Fibroblast of pulmonary artery (primary cell): ENCODE results near the gene TMEM106B.
A peak's percentile ranks its signal among the peaks of the same experiment; 100 is the strongest.
"Not testable (repeated sequence)": the region's sequence is repeated elsewhere in the genome, so short reads cannot be mapped to it uniquely, and the experiment has no call there.

Source experiments
- DNase-seq: peaks from one replicate; pipeline ENCODE4 v3.0.0-alpha.2; 2010; ENCODE audit warnings: low read depth
- H3K4me3 ChIP-seq: replicated peaks from 2 replicates; pipeline ENCODE4 v1.5.1; 2011; ENCODE audit warnings: low read depth, mild to moderate bottlenecking, control low read depth, low read length, moderate library complexity
- TF ChIP-seq, protein P1 (sequence below): IDR thresholded peaks from 2 replicates; pipeline ENCODE4 v1.5.1; 2011; ENCODE audit warnings: mild to moderate bottlenecking, control low read depth, low read length, inconsistent platforms; ENCODE audit errors: missing control alignments

Gene TMEM106B

DNA sequence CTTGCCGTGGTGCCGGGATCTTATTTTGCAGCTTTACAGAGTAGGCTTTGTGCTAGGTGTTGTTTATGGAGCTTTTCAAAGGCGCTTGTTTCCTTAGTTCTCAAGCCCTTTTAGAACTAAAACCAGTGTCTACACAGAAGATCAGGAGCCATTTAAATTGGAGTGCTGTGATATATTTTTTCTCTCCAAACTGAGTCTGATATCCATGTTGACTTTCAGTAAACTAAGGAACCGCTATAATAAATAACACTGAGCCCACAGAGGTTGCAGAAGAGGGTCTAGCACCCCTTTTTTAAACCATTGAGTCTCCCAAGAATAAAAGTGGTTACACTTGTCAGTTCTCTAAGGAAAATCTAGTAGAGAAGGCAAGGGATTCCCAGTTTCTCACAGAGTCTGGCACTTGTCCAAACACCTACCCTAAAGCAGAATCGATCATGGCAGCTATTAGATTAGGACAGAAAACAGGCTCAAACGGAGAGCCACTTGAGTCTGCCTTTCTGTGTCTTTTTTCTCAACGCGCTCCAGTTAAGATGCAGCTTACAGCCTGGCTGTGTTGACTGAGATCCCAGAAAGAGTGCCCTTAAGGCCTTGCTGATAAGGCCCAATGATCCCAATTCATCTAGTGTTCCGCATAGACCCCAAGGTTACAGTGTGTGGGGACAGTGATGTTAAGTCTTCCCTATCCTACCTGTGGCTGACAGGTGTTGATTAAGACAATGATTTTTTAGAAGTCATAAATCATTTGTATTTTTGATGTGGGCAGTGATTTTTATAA is 804 bp downstream of the TMEM106B start:
- H3K4me3 ChIP-seq = peak overlapping the region; percentile 72
- peak; percentile 10 for DNase-seq
- TF ChIP-seq, protein P1, sequence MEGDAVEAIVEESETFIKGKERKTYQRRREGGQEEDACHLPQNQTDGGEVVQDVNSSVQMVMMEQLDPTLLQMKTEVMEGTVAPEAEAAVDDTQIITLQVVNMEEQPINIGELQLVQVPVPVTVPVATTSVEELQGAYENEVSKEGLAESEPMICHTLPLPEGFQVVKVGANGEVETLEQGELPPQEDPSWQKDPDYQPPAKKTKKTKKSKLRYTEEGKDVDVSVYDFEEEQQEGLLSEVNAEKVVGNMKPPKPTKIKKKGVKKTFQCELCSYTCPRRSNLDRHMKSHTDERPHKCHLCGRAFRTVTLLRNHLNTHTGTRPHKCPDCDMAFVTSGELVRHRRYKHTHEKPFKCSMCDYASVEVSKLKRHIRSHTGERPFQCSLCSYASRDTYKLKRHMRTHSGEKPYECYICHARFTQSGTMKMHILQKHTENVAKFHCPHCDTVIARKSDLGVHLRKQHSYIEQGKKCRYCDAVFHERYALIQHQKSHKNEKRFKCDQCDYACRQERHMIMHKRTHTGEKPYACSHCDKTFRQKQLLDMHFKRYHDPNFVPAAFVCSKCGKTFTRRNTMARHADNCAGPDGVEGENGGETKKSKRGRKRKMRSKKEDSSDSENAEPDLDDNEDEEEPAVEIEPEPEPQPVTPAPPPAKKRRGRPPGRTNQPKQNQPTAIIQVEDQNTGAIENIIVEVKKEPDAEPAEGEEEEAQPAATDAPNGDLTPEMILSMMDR = no peak

DNA sequence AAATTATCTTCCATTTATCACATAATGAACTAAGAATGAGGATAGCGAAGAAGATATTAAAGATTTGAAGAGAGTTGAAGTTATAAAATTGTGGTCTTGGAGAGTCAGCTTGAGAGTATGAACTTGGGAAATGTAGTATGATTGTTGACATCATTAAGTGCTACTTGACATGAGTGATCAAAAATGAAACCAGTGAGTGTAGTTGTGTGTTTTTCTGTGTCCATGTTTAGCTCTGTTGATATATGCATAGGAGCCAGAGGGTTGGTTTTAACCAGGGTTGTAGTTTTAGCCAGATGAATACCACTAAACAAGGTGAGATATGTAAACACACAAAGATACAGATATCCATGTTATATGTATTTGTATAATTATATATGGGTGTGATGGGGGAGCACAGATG is 6.2 kb downstream of the TMEM106B start:
- no peak overlapping the region for H3K4me3 ChIP-seq
- no peak for DNase-seq
- TF ChIP-seq, protein P1 = no peak

DNA sequence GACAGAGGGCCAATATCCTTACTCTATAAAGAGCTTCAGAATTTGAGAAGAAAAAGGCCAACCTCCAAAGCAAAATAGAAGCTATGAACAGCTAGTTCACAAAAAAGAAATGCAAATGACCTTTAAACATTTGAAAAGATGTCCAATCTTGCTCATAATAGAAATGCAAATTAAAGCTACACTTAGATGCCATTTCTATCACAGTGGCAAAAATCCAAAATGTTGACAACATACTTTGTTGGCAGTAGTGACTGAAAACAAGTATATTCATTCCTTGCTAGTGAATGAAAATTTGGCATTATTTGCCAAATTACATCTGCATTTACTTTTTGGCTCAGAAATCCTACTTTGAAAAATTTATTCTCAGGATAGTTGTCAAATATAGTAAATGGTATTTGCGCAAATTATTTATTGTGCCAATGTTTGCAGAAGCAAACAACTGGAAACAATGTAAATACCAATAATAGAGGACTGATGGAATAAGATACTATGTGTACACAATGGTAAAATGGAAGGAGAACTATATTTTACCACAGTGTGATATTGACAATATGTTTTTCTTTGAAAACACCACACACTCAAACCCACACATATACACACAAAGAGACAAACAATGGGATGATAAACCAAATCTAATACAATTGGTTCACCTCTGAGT is 9.4 kb downstream of the TMEM106B start:
- no peak overlapping the region for H3K4me3 ChIP-seq
- TF ChIP-seq, protein P1 = no peak
- no peak for DNase-seq

DNA sequence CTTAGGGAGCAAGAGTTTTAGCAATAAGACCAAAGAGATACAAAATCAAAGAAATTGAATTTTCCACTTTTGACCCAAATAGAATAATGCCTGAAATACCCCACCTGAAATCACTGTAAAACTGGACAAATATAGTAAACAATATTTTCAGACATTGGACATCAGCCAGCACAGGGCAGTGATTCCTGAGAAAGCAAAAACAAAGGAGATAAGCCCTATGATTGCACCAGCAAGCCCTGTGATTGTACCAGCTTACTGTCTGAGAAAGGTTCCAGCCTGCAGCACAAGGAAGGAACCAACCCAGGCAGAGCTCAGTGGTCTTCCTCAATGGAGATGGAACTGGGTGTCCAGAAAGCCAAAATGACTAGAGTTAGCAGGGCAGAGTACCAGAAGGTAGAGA is 10.3 kb downstream of the TMEM106B start:
- DNase-seq = peak; percentile 18
- no peak overlapping the region for H3K4me3 ChIP-seq

DNA sequence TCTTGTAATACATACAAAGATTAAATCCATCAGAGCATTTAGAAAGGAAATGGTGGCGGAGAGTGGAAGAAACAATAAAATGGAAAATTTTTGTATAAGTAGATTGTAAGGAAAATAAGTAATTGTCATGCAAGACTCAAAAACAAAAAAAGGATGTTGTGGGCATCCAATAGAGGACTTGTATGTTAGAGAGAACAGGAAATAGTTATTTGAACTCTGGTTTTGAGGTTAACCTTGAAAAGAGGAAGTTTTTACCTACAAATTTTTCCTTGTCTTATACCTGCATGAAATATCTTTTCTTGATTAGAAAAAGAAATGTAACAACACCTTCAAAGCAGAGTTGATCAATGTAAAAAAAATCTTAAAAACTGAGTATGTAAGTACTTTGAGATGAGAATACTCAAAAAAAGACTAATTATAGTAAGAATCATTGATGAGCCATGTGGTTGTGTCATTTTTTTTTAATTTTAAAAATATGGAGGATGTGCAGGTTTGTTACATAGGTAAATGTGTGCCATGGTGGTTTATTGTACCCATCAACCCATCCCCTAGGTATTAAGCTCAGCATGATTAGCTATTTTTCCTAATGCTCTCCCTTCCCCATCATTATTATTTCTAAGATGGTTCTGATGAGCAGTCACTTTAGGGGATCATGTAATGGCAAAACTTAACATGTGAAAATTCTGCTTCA is 11.9 kb downstream of the TMEM106B start:
- H3K4me3 ChIP-seq = no peak overlapping the region
- TF ChIP-seq, protein P1 = no peak
- no peak for DNase-seq

More for the DNA sequence above, 10.3 kb downstream of the TMEM106B start:
- TF ChIP-seq, protein P1 = no peak

DNA sequence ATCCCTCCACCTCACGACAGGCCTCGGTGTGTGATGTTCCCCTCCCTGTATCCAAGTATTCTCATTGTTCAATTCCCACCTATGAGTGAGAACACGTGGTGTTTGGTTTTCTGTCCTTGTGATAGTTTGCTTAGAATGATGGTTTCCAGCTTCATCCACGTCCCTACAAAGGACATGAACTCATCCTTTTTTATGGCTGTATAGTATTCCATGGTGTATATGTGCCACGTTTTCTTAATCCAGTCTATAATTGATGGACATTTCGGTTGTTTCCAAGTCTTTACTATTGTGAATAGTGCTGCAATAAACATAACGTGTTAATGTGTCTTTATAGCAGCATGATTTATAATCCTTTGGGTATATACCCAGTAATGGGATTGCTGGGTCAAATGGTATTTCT is 13.9 kb downstream of the TMEM106B start:
- H3K4me3 ChIP-seq, DNase-seq: not testable (repeated sequence)

DNA sequence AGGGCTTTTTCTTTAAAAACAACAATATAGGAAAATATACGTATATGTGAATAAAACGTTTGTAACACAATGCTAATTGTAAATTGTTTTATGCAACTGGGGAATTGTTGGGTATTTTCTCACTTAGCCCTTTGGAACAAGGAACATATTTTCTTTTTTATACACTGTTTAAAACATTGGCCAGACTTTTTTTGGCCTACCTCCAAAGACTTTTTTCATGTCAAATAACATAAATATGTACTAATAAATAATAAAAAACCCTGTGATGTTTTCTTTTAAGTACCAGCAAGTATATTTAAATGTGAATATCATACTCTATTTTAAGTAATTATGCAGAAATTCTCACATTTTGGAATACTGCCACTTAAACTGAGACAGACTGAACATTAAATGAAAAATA is 15.7 kb downstream of the TMEM106B start:
- no peak overlapping the region for H3K4me3 ChIP-seq
- TF ChIP-seq, protein P1 = no peak
- no peak for DNase-seq
